ENCODE results near the gene ENDOU. TPM values are rescaled to one million over a fixed set of nuclear protein-coding genes. Genes with fewer than 3 reads are reported as not detected.

The ENDOU gene
- polyA plus RNA-seq, 2 of the 4 experiments (the other 2 are of a cell fraction) = not detected

GRCh38 chr12:47752552-47752951, 27.3 kb upstream of the ENDOU start:
- no peak for FAIRE-seq
- ChIA-PET POLR2A (no interaction called here), CTCF (interaction anchor here (1.4 to 43.9 kb wide), 4 partner anchors 11 to 86 kb away, joined by 3 to 1399 read pairs (median 174); partner anchors contain the start of gene SLC48A1)
- Histone ChIP-seq H3K4me1 (peaks cover 27% of the 10 kb centered on the region), H3K9me3 (no peaks in the 10 kb centered on the region), H3K4me3 (no peak overlapping the region), H3K4me2 (no peak overlapping the region; the same call in 2 of the 3 replicates), H3K27ac (no peak overlapping the region)
- no peak for TF ChIP-seq ZSCAN20 (CRISPR knock-in tag; IDR thresholded peaks at IDR 0.05)
- TF ChIP-seq EHMT2 (IDR thresholded peaks at IDR 0.05; ENCODE audit: low read depth) = no peak
- TF ChIP-seq RFX5 (IDR thresholded peaks at IDR 0.05) = no peak
- no peak for TF ChIP-seq SREBF2 (IDR thresholded peaks at IDR 0.05)
- TF ChIP-seq ZC3H11A (IDR thresholded peaks at IDR 0.05) = no peak
- TF ChIP-seq EHF (CRISPR knock-in tag; IDR thresholded peaks at IDR 0.05) = no peak
- no peak for TF ChIP-seq RNF2 (IDR thresholded peaks at IDR 0.05; ENCODE audit: borderline replicate concordance, low read depth)
- no peak for TF ChIP-seq GATA3 (IDR thresholded peaks at IDR 0.05; ENCODE audit: borderline replicate concordance)
- TF ChIP-seq ZFP36 (IDR thresholded peaks at IDR 0.05; ENCODE audit: borderline replicate concordance, partially characterized antibody) = no peak
- WGBS (ENCODE audit: missing lambda C conversion rate) = 60% methylated on average over 7 of the region's 7 CpGs
- ATAC-seq = peak in 1 of 2 experiments; percentile 19; a peak in 2 of 6 replicates
- no peak for DNase-seq (ENCODE audit: low read depth in 1 of 2, low spot score in 1 of 2)

- Histone ChIP-seq H3K27ac (0 out of 6 replicates have a peak overlapping the region, but pooled peaks of 1 of the 2 experiments have one; percentile 7), H3K4me3 (no peak overlapping the region)
- CTCF ChIA-PET = interaction anchor here (1.4 to 43.9 kb wide), 4 partner anchors 11 to 86 kb away, joined by 3 to 1399 read pairs (median 174); partner anchors contain the start of gene SLC48A1
These were observed 26.8 kb upstream of the ENDOU start for GRCh38 chr12:47752121-47752520.

GRCh38 chr12:47751561-47751960, 26.3 kb upstream of the ENDOU start:
- CTCF ChIA-PET = interaction anchor here (1.0 to 43.9 kb wide), 5 partner anchors 8 to 87 kb away, joined by 3 to 1399 read pairs (median 11); partner anchors contain the start of gene SLC48A1
- DNase-seq (ENCODE audit: low read depth in 1 of 2, low spot score in 1 of 2) (no peak), FAIRE-seq (no peak), ATAC-seq (no peak; a peak in 1 of 6 replicates)
- H3K4me1 ChIP-seq = peaks cover 27% of the 10 kb centered on the region
- no peak overlapping the region for H3K27ac ChIP-seq
- no peaks in the 10 kb centered on the region for H3K9me3 ChIP-seq
- POLR2A ChIA-PET = no interaction called here
- no peak overlapping the region for H3K4me2 ChIP-seq
- TF ChIP-seq NFE2L2 (conservative IDR thresholded peaks at IDR 0.05; ENCODE audit: low read length) = no peak
- no peak for TF ChIP-seq SREBF2 (IDR thresholded peaks at IDR 0.05)
- no peak for TF ChIP-seq HOXB5 (CRISPR knock-in tag; IDR thresholded peaks at IDR 0.05)
- TF ChIP-seq GATA3 (IDR thresholded peaks at IDR 0.05; ENCODE audit: borderline replicate concordance) = no peak
- no peak for TF ChIP-seq MAZ (IDR thresholded peaks at IDR 0.05; ENCODE audit: borderline replicate concordance, low read depth, low read length)
- no peak for TF ChIP-seq TFCP2L1 (CRISPR knock-in tag; IDR thresholded peaks at IDR 0.05)
- no peak for TF ChIP-seq HDAC2 (IDR thresholded peaks at IDR 0.05)
- TF ChIP-seq HES2 (IDR thresholded peaks at IDR 0.05) = no peak
- TF ChIP-seq ATOH8 (CRISPR knock-in tag; IDR thresholded peaks at IDR 0.05; ENCODE audit: low read depth) = no peak
- TF ChIP-seq JUNB (IDR thresholded peaks at IDR 0.05) = no peak
- TF ChIP-seq RFX5 (IDR thresholded peaks at IDR 0.05) = no peak
- TF ChIP-seq EHF (CRISPR knock-in tag; IDR thresholded peaks at IDR 0.05) = no peak
- TF ChIP-seq FOXS1 (CRISPR knock-in tag; IDR thresholded peaks at IDR 0.05) = no peak
- H3K4me3 ChIP-seq = no peak overlapping the region
- WGBS (ENCODE audit: missing lambda C conversion rate) = 89% methylated on average over 9 of the region's 9 CpGs

More at GRCh38 chr12:47752121-47752520, 26.8 kb upstream of the ENDOU start:
- Histone ChIP-seq H3K4me2 (peak overlapping the region; percentile 8; the same call in 1 of the 3 replicates), H3K4me1 (peaks cover 27% of the 10 kb centered on the region), H3K9me3 (no peaks in the 10 kb centered on the region)
- no peak for DNase-seq (ENCODE audit: low read depth in 1 of 2, low spot score in 1 of 2)
- ATAC-seq = no peak
- FAIRE-seq = no peak
- WGBS (ENCODE audit: missing lambda C conversion rate) = 71% methylated on average over 4 of the region's 4 CpGs
- TF ChIP-seq ZC3H11A (IDR thresholded peaks at IDR 0.05) = no peak
- no peak for TF ChIP-seq CHD4 (IDR thresholded peaks at IDR 0.05; ENCODE audit: borderline replicate concordance)
- TF ChIP-seq RCOR1 (IDR thresholded peaks at IDR 0.05; ENCODE audit: low read depth, low read length) = no peak
- TF ChIP-seq ATOH8 (CRISPR knock-in tag; IDR thresholded peaks at IDR 0.05; ENCODE audit: low read depth) = no peak
- no peak for TF ChIP-seq HMGXB4 (CRISPR knock-in tag; IDR thresholded peaks at IDR 0.05; ENCODE audit: borderline replicate concordance)
- no peak for TF ChIP-seq EHF (CRISPR knock-in tag; IDR thresholded peaks at IDR 0.05)
- TF ChIP-seq NFE2L2 (conservative IDR thresholded peaks at IDR 0.05; ENCODE audit: low read length) = no peak
- TF ChIP-seq BCL3 (IDR thresholded peaks at IDR 0.05) = no peak
- POLR2A ChIA-PET = no interaction called here

Data from A549 (cell line).